ENCODE measurements around the gene PAX9. TPM values are rescaled to one million over a fixed set of nuclear protein-coding genes. Genes with fewer than 3 reads are reported as not detected.

Gene PAX9
- polyA plus RNA-seq, 1 donor from 2014 or later, result not detected

DNA sequence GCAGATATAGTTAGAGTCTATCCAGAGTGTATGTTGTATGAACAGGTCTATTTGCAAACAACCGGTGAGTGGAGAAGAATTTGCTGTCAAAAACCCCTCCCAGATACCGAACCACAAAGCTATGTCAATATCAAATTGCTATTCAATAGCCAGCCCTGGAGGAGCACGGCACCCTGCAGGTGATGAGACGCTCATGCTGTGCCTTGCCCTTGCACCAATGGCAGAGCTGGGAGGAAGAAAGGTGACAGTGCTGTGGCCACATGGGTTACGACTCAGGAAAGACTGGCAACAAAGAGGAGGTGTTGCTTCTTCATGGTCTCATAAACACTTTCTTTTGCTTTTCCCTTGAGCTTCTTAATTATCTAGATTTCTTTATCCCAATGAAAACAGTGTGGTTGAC lies 55.7 kb downstream of the PAX9 start:
- Histone ChIP-seq H2AFZ (ENCODE audit: low read depth, low read length) (no peak overlapping the region), H3K36me3 (ENCODE audit: insufficient read depth, low read length) (no peaks in the 10 kb centered on the region), H3K27ac (ENCODE audit: low read length) (no peak overlapping the region), H3K4me3 (ENCODE audit: low read length) (no peak overlapping the region), H3F3A (ENCODE audit: insufficient read depth, low read length, poor library complexity, severe bottlenecking) (no peaks in the 10 kb centered on the region), H3K9me2 (ENCODE audit: insufficient read depth, low read length) (no peaks in the 10 kb centered on the region), H4K20me1 (ENCODE audit: insufficient read depth) (no peaks in the 10 kb centered on the region), H3K4me2 (ENCODE audit: low read length) (no peak overlapping the region), H3K9ac (ENCODE audit: low read length) (no peak overlapping the region), H3K79me2 (replicated peaks; ENCODE audit: insufficient read depth, low read length) (no peaks in the 10 kb centered on the region), H3K27me3 (ENCODE audit: insufficient read depth, low read depth, low read length) (no peaks in the 10 kb centered on the region), H3K9me3 (ENCODE audit: low read length) (no peaks in the 10 kb centered on the region)
- TF ChIP-seq MXI1 (conservative IDR thresholded peaks at IDR 0.05; ENCODE audit: poor library complexity, severe bottlenecking) (no peak), TAF1 (IDR thresholded peaks at IDR 0.05; ENCODE audit: low read depth) (no peak), RAD21 (conservative IDR thresholded peaks at IDR 0.05) (no peak)

DNA sequence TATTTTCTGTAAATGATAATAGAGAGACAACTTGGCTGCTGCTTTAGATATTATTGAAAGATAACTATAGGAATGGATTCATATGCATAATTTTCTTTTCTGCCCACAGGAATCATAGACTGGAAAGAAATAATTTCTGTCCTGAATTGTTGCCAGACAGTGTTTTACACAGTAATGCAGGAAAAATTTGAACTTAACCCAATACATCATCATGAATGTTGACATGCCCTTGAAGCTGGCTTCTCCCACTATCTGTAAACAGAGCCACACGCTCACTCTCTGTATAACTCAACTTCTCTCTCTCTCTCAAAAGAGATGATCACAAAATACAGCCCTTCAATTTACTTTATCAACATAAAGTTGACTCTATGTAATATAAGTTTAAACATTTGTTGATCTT lies 56.6 kb downstream of the PAX9 start:
- Histone ChIP-seq H3K27me3 (ENCODE audit: insufficient read depth, low read depth, low read length) (no peaks in the 10 kb centered on the region), H4K20me1 (ENCODE audit: insufficient read depth) (no peaks in the 10 kb centered on the region), H3K9ac (ENCODE audit: low read length) (no peak overlapping the region), H3K79me2 (replicated peaks; ENCODE audit: insufficient read depth, low read length) (no peaks in the 10 kb centered on the region), H3K4me3 (ENCODE audit: low read length) (no peak overlapping the region), H2AFZ (ENCODE audit: low read depth, low read length) (no peak overlapping the region), H3F3A (ENCODE audit: insufficient read depth, low read length, poor library complexity, severe bottlenecking) (no peaks in the 10 kb centered on the region), H3K36me3 (ENCODE audit: insufficient read depth, low read length) (no peaks in the 10 kb centered on the region), H3K9me2 (ENCODE audit: insufficient read depth, low read length) (no peaks in the 10 kb centered on the region), H3K9me3 (ENCODE audit: low read length) (no peaks in the 10 kb centered on the region), H3K4me2 (ENCODE audit: low read length) (no peak overlapping the region), H3K27ac (ENCODE audit: low read length) (no peak overlapping the region)
- TF ChIP-seq EP300 (conservative IDR thresholded peaks at IDR 0.05; ENCODE audit: poor library complexity, severe bottlenecking) (no peak), SMC3 (conservative IDR thresholded peaks at IDR 0.05; ENCODE audit: poor library complexity) (no peak), RAD21 (conservative IDR thresholded peaks at IDR 0.05) (no peak), POLR2AphosphoS5 (IDR thresholded peaks at IDR 0.05) (no peak), EZH2 (IDR thresholded peaks at IDR 0.05; ENCODE audit: borderline replicate concordance, insufficient read depth, low read length, poor library complexity, severe bottlenecking) (no peak), TAF1 (IDR thresholded peaks at IDR 0.05; ENCODE audit: low read depth) (no peak), MXI1 (conservative IDR thresholded peaks at IDR 0.05; ENCODE audit: poor library complexity, severe bottlenecking) (no peak)
- TF ChIP-seq, protein P1, sequence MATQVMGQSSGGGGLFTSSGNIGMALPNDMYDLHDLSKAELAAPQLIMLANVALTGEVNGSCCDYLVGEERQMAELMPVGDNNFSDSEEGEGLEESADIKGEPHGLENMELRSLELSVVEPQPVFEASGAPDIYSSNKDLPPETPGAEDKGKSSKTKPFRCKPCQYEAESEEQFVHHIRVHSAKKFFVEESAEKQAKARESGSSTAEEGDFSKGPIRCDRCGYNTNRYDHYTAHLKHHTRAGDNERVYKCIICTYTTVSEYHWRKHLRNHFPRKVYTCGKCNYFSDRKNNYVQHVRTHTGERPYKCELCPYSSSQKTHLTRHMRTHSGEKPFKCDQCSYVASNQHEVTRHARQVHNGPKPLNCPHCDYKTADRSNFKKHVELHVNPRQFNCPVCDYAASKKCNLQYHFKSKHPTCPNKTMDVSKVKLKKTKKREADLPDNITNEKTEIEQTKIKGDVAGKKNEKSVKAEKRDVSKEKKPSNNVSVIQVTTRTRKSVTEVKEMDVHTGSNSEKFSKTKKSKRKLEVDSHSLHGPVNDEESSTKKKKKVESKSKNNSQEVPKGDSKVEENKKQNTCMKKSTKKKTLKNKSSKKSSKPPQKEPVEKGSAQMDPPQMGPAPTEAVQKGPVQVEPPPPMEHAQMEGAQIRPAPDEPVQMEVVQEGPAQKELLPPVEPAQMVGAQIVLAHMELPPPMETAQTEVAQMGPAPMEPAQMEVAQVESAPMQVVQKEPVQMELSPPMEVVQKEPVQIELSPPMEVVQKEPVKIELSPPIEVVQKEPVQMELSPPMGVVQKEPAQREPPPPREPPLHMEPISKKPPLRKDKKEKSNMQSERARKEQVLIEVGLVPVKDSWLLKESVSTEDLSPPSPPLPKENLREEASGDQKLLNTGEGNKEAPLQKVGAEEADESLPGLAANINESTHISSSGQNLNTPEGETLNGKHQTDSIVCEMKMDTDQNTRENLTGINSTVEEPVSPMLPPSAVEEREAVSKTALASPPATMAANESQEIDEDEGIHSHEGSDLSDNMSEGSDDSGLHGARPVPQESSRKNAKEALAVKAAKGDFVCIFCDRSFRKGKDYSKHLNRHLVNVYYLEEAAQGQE (IDR thresholded peaks at IDR 0.05; ENCODE audit: borderline replicate concordance), result no peak
- TF ChIP-seq, protein P2, sequence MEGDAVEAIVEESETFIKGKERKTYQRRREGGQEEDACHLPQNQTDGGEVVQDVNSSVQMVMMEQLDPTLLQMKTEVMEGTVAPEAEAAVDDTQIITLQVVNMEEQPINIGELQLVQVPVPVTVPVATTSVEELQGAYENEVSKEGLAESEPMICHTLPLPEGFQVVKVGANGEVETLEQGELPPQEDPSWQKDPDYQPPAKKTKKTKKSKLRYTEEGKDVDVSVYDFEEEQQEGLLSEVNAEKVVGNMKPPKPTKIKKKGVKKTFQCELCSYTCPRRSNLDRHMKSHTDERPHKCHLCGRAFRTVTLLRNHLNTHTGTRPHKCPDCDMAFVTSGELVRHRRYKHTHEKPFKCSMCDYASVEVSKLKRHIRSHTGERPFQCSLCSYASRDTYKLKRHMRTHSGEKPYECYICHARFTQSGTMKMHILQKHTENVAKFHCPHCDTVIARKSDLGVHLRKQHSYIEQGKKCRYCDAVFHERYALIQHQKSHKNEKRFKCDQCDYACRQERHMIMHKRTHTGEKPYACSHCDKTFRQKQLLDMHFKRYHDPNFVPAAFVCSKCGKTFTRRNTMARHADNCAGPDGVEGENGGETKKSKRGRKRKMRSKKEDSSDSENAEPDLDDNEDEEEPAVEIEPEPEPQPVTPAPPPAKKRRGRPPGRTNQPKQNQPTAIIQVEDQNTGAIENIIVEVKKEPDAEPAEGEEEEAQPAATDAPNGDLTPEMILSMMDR (IDR thresholded peaks at IDR 0.05; ENCODE audit: poor library complexity, severe bottlenecking), result no peak

DNA sequence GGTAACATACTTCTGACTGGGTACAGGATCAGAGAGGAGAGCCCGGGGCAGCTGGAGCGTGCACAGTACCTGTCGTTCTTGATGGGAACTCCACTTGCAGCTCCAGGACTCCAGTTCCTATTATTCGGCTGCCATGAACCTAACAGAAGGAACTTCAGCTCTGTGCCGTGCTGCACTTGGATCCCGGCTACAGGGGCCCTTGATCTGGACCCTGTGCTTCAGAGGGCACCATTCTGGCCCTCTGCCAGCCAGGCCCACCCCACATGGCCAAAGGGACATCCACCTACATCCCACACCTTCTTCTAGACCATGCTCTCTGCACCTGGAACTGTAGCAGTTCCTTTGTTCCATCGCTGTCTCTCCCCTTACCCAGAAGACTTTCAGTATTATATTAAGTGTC lies 58.2 kb downstream of the PAX9 start:
- H2AFZ ChIP-seq (ENCODE audit: low read depth, low read length), result no peak overlapping the region
- H3K9me3 ChIP-seq (ENCODE audit: low read length), result no peaks in the 10 kb centered on the region
- no peaks in the 10 kb centered on the region for H3K36me3 ChIP-seq (ENCODE audit: insufficient read depth, low read length)
- H3K9ac ChIP-seq (ENCODE audit: low read length), result no peak overlapping the region
- no peaks in the 10 kb centered on the region for H3K27me3 ChIP-seq (ENCODE audit: insufficient read depth, low read depth, low read length)
- H3K4me3 ChIP-seq (ENCODE audit: low read length), result no peak overlapping the region
- no peaks in the 10 kb centered on the region for H4K20me1 ChIP-seq (ENCODE audit: insufficient read depth)
- H3K27ac ChIP-seq (ENCODE audit: low read length), result no peak overlapping the region
- H3K9me2 ChIP-seq (ENCODE audit: insufficient read depth, low read length), result no peaks in the 10 kb centered on the region
- TF ChIP-seq RAD21 (conservative IDR thresholded peaks at IDR 0.05), result no peak
- no peaks in the 10 kb centered on the region for H3F3A ChIP-seq (ENCODE audit: insufficient read depth, low read length, poor library complexity, severe bottlenecking)
- no peak overlapping the region for H3K4me2 ChIP-seq (ENCODE audit: low read length)
- H3K79me2 ChIP-seq (replicated peaks; ENCODE audit: insufficient read depth, low read length), result no peaks in the 10 kb centered on the region

Measured in neural cell (in vitro differentiated cells).